Endothelial cell (in vitro differentiated cells): ENCODE measurements around the gene DNAJC5. TPM values are rescaled to one million over a fixed set of nuclear protein-coding genes. Genes with fewer than 3 reads are reported as not detected.

Experiments used
- DNase-seq: peaks from one replicate; pipeline ENCODE4 v3.0.0; 2021; ENCODE audit warnings: low spot score
- H3K27ac Mint-ChIP-seq: one replicate; pipeline ENCODE4 v1.8.0; 2021; ENCODE audit warnings: mixed read lengths, inconsistent platforms; ENCODE audit not compliant: unreplicated experiment
- H3K27me3 Mint-ChIP-seq: one replicate; pipeline ENCODE4 v1.8.0; 2021; ENCODE audit warnings: mild to moderate bottlenecking, moderate library complexity, mixed read lengths, inconsistent platforms; ENCODE audit not compliant: unreplicated experiment
- H3K36me3 Mint-ChIP-seq: one replicate; pipeline ENCODE4 v1.8.0; 2021; ENCODE audit warnings: mild to moderate bottlenecking, low read depth, mixed read lengths, inconsistent platforms; ENCODE audit not compliant: unreplicated experiment
- H3K4me1 Mint-ChIP-seq: one replicate; pipeline ENCODE4 v1.8.0; 2021; ENCODE audit warnings: mild to moderate bottlenecking, mixed read lengths, inconsistent platforms; ENCODE audit not compliant: unreplicated experiment
- H3K4me3 Mint-ChIP-seq: one replicate; pipeline ENCODE4 v1.8.0; 2021; ENCODE audit warnings: mild to moderate bottlenecking, mixed read lengths, inconsistent platforms; ENCODE audit not compliant: unreplicated experiment
- H3K9me3 Mint-ChIP-seq: one replicate; pipeline ENCODE4 v1.8.0; 2021; ENCODE audit warnings: mixed read lengths, inconsistent platforms; ENCODE audit not compliant: unreplicated experiment
- total RNA-seq: library from RNA; stranded (reverse); fragmentation: NEBNext Ultra II Directional; extraction: Animal tissue kit (Norgen Biotek cat#: 25700); gene quantifications from one replicate; pipeline ENCODE4 v1.2.1, GENCODE V29; 2021; ENCODE audit not compliant: unreplicated experiment
- TF ChIP-seq, protein P1 (sequence below): fragments of 200-600 bp; sonication (generic); IDR thresholded peaks from one replicate; pipeline ENCODE4 v1.5.0; 2021; ENCODE audit warnings: antibody characterized with exemption; ENCODE audit not compliant: unreplicated experiment

Gene DNAJC5
- total RNA-seq, 1 donor from 2014 or later, result 54.4 TPM

DNA sequence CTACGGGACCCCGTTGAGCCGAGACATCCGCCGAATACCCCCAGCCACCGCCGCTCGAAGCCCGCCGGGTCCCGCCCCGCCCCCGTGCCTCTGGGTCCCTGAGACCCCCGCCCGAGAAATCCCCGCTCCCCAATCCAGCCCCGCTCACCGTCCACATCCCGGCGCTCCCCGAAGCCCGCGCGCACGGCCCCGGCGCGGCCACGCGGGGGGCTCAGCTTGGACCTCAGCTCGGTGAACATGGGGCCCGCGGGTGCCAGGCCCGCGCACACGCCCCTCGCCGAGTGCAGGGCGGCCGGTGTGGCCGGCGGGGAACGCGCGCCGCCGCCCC, 84.3 kb downstream of the DNAJC5 start:
- Mint-ChIP-seq H3K27me3 (peaks cover 12% of the 10 kb centered on the region), H3K4me1 (peaks cover 30% of the 10 kb centered on the region), H3K36me3 (peaks cover 12% of the 10 kb centered on the region), H3K4me3 (peak overlapping the region; percentile 85), H3K9me3 (no peaks in the 10 kb centered on the region), H3K27ac (no peak overlapping the region)
- TF ChIP-seq, protein P1, sequence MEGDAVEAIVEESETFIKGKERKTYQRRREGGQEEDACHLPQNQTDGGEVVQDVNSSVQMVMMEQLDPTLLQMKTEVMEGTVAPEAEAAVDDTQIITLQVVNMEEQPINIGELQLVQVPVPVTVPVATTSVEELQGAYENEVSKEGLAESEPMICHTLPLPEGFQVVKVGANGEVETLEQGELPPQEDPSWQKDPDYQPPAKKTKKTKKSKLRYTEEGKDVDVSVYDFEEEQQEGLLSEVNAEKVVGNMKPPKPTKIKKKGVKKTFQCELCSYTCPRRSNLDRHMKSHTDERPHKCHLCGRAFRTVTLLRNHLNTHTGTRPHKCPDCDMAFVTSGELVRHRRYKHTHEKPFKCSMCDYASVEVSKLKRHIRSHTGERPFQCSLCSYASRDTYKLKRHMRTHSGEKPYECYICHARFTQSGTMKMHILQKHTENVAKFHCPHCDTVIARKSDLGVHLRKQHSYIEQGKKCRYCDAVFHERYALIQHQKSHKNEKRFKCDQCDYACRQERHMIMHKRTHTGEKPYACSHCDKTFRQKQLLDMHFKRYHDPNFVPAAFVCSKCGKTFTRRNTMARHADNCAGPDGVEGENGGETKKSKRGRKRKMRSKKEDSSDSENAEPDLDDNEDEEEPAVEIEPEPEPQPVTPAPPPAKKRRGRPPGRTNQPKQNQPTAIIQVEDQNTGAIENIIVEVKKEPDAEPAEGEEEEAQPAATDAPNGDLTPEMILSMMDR, result no peak
- DNase-seq, result no peak

DNA sequence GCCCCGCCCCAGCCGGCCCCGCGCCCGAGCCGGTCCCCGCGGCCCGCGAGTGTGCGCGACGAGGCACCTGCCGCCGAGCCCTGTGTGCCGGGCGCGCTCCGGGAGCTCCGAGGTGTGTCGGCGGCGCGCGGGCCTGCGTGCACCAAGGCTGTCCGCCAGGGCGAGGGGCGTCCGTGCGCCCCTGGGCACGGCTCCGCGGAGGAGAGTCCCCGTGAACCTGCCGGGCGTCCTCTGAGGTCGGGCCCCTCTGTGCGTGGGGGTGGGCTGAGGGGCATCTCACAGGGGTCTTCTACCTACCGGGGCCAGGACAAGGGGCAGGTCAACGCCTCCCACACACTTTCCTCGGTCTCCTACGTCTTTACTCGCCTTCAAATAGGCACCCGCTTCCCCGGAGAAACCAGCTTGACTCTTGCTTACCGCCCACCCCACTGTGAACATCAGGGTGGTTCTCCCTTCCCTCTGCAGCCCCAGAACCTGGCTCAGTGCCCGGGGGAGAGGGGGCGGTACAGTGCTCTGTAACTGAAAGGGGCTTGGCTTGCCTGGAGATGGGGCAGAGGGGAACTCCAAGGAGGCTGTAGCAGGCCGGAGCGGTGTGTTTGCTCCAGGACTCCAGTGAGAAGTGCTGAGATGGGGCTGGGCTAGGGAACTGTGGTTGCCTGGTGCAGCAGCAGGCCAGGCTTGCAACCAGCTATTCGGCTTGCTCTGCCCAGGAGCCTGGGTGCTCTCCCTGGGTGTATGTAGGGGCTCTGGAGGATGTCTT, 84.8 kb downstream of the DNAJC5 start, which contains the start of gene SAMD10:
Gene SAMD10 (minus strand): TSS at position 86 of the 760 bp plus-strand sequence. CDS start 175 bp downstream, outside the sequence.
- Mint-ChIP-seq H3K9me3 (no peaks in the 10 kb centered on the region), H3K4me3 (peak within 1 kb of the TSS; percentile 95), H3K27me3 (peaks cover 12% of the 10 kb centered on the region), H3K27ac (peak within 1 kb of the TSS; percentile 67), H3K36me3 (peaks cover 16% of the 10 kb centered on the region), H3K4me1 (peaks cover 30% of the 10 kb centered on the region)
- TF ChIP-seq, protein P1, result no peak
- DNase-seq, result peak; percentile 66

DNA sequence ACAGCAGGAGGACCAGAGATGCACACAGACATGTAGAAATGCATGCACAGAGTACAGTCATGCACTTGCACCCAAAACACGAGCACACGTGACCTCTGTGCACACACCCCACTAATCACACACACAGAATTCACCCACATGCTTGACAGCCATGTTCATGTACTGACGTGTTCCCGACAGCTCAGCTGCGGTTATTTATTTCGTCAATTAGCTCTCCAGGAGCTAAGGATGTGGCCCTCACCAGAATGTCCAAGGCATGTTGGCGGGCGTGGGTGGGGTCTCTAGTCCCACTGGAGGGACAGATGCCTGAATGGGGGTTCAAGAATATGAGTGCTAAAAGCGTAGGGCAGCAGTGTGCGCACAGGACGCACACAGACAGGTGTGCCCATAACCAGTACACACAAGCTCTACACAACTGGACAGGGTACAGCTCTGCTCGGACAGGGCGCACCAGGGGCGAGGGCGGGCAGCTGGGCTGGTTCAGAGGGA, 85.4 kb downstream of the DNAJC5 start:
- peak overlapping the region; percentile 67 for H3K27ac Mint-ChIP-seq
- H3K4me1 Mint-ChIP-seq, result peaks cover 30% of the 10 kb centered on the region
- TF ChIP-seq, protein P1, result no peak

DNA sequence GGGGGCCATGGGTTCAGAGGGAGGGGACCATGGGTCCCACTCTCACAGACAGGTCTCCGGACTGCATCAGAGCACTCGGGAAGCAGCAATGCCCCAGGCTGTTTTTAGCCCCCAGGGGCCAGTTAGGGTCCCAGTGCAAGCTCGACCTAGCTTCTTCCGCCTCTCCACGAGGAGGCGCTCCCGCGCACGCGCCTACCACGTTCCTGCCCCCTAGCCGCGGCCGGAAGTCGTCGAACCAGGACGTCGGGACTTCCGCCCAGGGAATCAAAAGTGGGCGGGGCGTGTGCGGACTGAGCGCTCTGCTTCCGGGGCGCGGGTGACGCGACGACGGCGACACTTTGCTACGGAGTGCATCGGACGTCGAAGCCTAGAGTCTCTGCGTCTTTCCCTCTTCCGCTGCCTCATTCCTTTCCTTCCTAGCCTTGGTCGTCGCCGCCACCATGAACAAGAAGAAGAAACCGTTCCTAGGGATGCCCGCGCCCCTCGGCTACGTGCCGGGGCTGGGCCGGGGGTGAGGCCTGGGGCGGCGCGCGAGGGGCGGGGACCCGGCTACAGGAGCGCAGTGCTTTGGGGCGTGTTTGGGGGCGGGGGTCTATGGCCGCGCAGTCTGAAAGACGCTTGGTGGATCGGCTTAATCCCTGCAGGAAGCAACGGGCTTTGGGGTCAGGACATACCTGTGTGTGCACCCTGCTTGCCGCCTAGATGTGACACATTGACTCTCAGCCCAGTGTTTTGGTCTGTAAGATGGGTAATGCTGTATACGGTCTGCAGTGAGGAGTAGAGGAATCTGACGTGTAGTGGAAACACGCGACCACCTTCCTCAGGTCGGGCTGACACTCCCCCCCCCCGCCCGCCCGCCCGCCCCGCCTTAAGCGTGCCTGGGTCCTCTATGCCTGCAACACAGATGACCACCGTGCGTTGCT, 86.1 kb downstream of the DNAJC5 start, which contains the start of gene PRPF6:
Gene PRPF6 (plus strand): TSS at position 327 of the 923 bp plus-strand sequence. CDS start 114 bp downstream, at position 441.
- Mint-ChIP-seq H3K27ac (peak within 1 kb of the TSS; percentile 67), H3K27me3 (peaks cover 12% of the 10 kb centered on the region), H3K4me3 (peak within 1 kb of the TSS; percentile 95), H3K4me1 (peaks cover 30% of the 10 kb centered on the region), H3K9me3 (no peaks in the 10 kb centered on the region), H3K36me3 (peaks cover 23% of the 10 kb centered on the region)
- TF ChIP-seq, protein P1, result peak; percentile 80
- DNase-seq, result peak; percentile 95

More for the DNA sequence above, 85.4 kb downstream of the DNAJC5 start:
- Mint-ChIP-seq H3K27me3 (peaks cover 12% of the 10 kb centered on the region), H3K4me3 (peak overlapping the region; percentile 95), H3K9me3 (no peaks in the 10 kb centered on the region), H3K36me3 (peaks cover 18% of the 10 kb centered on the region)
- DNase-seq, result no peak
